H1 (cell line): ENCODE data around the gene ARHGEF7. TPM values are rescaled to one million over a fixed set of nuclear protein-coding genes. Genes with fewer than 3 reads are reported as not detected.

ENCODE experiments used
- CTCF ChIA-PET: fragments of 300-600 bp; sonication (Branson Sonifier 250); formaldehyde crosslinking; loops from one replicate; lab custom pipeline; 2021; ENCODE audit not compliant: partially characterized antibody; lab: Charles Lee
- POLR2A ChIA-PET: fragments of 300-600 bp; sonication (Branson Sonifier 250); formaldehyde crosslinking; loops from one replicate; lab custom pipeline; 2021; ENCODE audit warnings: inconsistent platforms; ENCODE audit not compliant: partially characterized antibody; lab: Charles Lee
- DNase-seq, 2 experiments: peaks; one replicate each; pipeline versions ENCODE4 v3.0.0 to v3.0.0-alpha.2; 2010 to 2022; ENCODE audit warnings: low spot score in 2 of 2, low read depth in 1 of 2, mixed read lengths in 1 of 2
- FAIRE-seq: peaks from 2 replicates; lab custom pipeline; 2011; peaks lifted over from hg19 to GRCh38; lab: Jason Lieb, UNC
- H2AFZ ChIP-seq: 2 replicates; pipeline ENCODE4 v1.8.1; 2012; ENCODE audit warnings: low read length, inconsistent platforms
- H2AK5ac ChIP-seq: 2 replicates; pipeline ENCODE4 v1.6.1; 2013; ENCODE audit warnings: low read depth, low read length
- H2BK120ac ChIP-seq: replicated peaks from 2 replicates; pipeline ENCODE3; 2013; ENCODE audit warnings: low read depth, low read length, inconsistent platforms
- H2BK12ac ChIP-seq: 2 replicates; pipeline ENCODE4 v1.6.1; 2013; ENCODE audit warnings: low read depth, low read length
- H2BK15ac ChIP-seq: 2 replicates; pipeline ENCODE4 v1.6.1; 2013; ENCODE audit warnings: low read length
- H2BK20ac ChIP-seq: 2 replicates; pipeline ENCODE4 v1.6.1; 2013; ENCODE audit warnings: low read length
- H2BK5ac ChIP-seq: 2 replicates; pipeline ENCODE4 v1.6.1; 2013; ENCODE audit warnings: low read depth, low read length
- H3K14ac ChIP-seq: 2 replicates; pipeline ENCODE4 v1.6.1; 2013; ENCODE audit warnings: inconsistent platforms; ENCODE audit not compliant: insufficient read length
- H3K18ac ChIP-seq: 2 replicates; pipeline ENCODE4 v1.6.1; 2013; ENCODE audit warnings: low read length; ENCODE audit errors: extremely low read depth
- H3K23ac ChIP-seq: 2 replicates; pipeline ENCODE4 v1.6.1; 2013; ENCODE audit warnings: inconsistent platforms; ENCODE audit not compliant: insufficient read length
- H3K23me2 ChIP-seq: 2 replicates; pipeline ENCODE4 v1.6.1; 2013; ENCODE audit warnings: low read depth, low read length
- H3K27ac ChIP-seq: 2 replicates; pipeline ENCODE4 v1.6.1; 2011; ENCODE audit warnings: low read depth, low read length, inconsistent platforms
- H3K27me3 ChIP-seq, 4 experiments: replicated peaks in 1 of 4; 1 replicate in 1 of 4; 2 replicates in 3 of 4; pipeline versions ENCODE4 v1.6.1 to v1.8.1; 2011 to 2013; ENCODE audit warnings: low read length in 3 of 4, mild to moderate bottlenecking in 3 of 4, inconsistent platforms in 2 of 4, mixed read lengths in 2 of 4, moderate library complexity in 1 of 4; ENCODE audit not compliant: control insufficient read depth in 3 of 4, insufficient read depth in 3 of 4; ENCODE audit errors: extremely low read depth in 1 of 4
- H3K36me3 ChIP-seq, 4 experiments: 2 replicates each; pipeline versions ENCODE4 v1.6.1 to v1.8.1; 2011 to 2013; ENCODE audit warnings: mild to moderate bottlenecking in 4 of 4, low read length in 3 of 4, moderate library complexity in 2 of 4, control low read depth in 1 of 4, inconsistent platforms in 1 of 4; ENCODE audit not compliant: insufficient read depth in 4 of 4, control insufficient read depth in 2 of 4
- H3K4ac ChIP-seq: replicated peaks from 2 replicates; pipeline ENCODE3; 2013; ENCODE audit warnings: low read length, low read depth, mixed read lengths, inconsistent platforms; ENCODE audit not compliant: insufficient read length
- H3K4me1 ChIP-seq, 4 experiments: replicated peaks in 1 of 4; 1 replicate in 1 of 4; 2 replicates in 3 of 4; pipeline versions ENCODE4 v1.6.1 to v1.8.1; 2011 to 2013; ENCODE audit warnings: low read length in 3 of 4, inconsistent platforms in 2 of 4, mixed read lengths in 1 of 4; ENCODE audit not compliant: insufficient read depth in 4 of 4, control insufficient read depth in 3 of 4
- H3K4me2 ChIP-seq, 2 experiments: 2 replicates each; pipeline versions ENCODE4 v1.6.1 to v1.8.1; 2011 to 2013; ENCODE audit warnings: low read depth in 2 of 2, low read length in 2 of 2, control low read depth in 1 of 2, inconsistent platforms in 1 of 2, mild to moderate bottlenecking in 1 of 2; ENCODE audit not compliant: insufficient read depth in 1 of 2
- H3K4me3 ChIP-seq, 4 experiments: fragments of 200-600, 300-600 bp in 1 of 4; sonication (generic), shearing (Covaris generic), sonication (Bioruptor Twin) in 1 of 4; 2 replicates each; pipeline versions ENCODE4 v1.5.1 to v1.8.1; 2011 to 2016; ENCODE audit warnings: low read length in 4 of 4, low read depth in 3 of 4, control low read depth in 2 of 4, inconsistent platforms in 2 of 4, mild to moderate bottlenecking in 2 of 4, mixed read lengths in 1 of 4, moderate library complexity in 1 of 4; ENCODE audit not compliant: insufficient read depth in 2 of 4; ENCODE audit errors: extremely low read depth in 1 of 4
- H3K56ac ChIP-seq: replicated peaks from 2 replicates; pipeline ENCODE3; 2013; ENCODE audit warnings: low read depth, mild to moderate bottlenecking, mixed read lengths, low read length, inconsistent platforms; ENCODE audit not compliant: insufficient read length
- H3K79me1 ChIP-seq: 2 replicates; pipeline ENCODE4 v1.6.1; 2013; ENCODE audit warnings: low read depth, low read length, control low read depth
- H3K79me2 ChIP-seq, 2 experiments: 2 replicates each; pipeline versions ENCODE4 v1.6.1 to v1.8.1; 2012 to 2013; ENCODE audit warnings: low read length in 2 of 2, mild to moderate bottlenecking in 2 of 2, inconsistent platforms in 1 of 2; ENCODE audit not compliant: insufficient read depth in 2 of 2, control insufficient read depth in 1 of 2
- H3K9ac ChIP-seq, 4 experiments: replicated peaks in 1 of 4; 1 replicate in 1 of 4; 2 replicates in 3 of 4; pipeline versions ENCODE4 v1.6.1 to v1.8.1; 2011 to 2013; ENCODE audit warnings: low read depth in 3 of 4, low read length in 3 of 4, control low read depth in 2 of 4, mild to moderate bottlenecking in 2 of 4, moderate library complexity in 2 of 4, inconsistent platforms in 1 of 4; ENCODE audit errors: extremely low read depth in 1 of 4
- H3K9me3 ChIP-seq, 2 experiments: 2 replicates each; pipeline versions ENCODE4 v1.6.1 to v1.8.1; 2012 to 2013; ENCODE audit warnings: mild to moderate bottlenecking in 2 of 2, moderate library complexity in 2 of 2, control low read depth in 1 of 2, inconsistent platforms in 1 of 2, low read depth in 1 of 2, low read length in 1 of 2, mixed read lengths in 1 of 2; ENCODE audit not compliant: insufficient read depth in 2 of 2
- H4K20me1 ChIP-seq, 2 experiments: replicated peaks in 1 of 2; 2 replicates each; pipeline versions ENCODE3 to v1.8.1; 2011 to 2013; ENCODE audit warnings: inconsistent platforms in 2 of 2, low read length in 2 of 2, mild to moderate bottlenecking in 1 of 2; ENCODE audit not compliant: insufficient read depth in 2 of 2, control insufficient read depth in 1 of 2
- H4K5ac ChIP-seq: 2 replicates; pipeline ENCODE4 v1.6.1; 2013; ENCODE audit warnings: low read length, low read depth, mixed read lengths, inconsistent platforms; ENCODE audit not compliant: insufficient read length
- H4K8ac ChIP-seq: 2 replicates; pipeline ENCODE4 v1.8.0; 2013; ENCODE audit warnings: mild to moderate bottlenecking, moderate library complexity, low read length, inconsistent platforms; ENCODE audit not compliant: insufficient read depth; ENCODE audit errors: extremely low read depth
- H4K91ac ChIP-seq: replicated peaks from 2 replicates; pipeline ENCODE3; 2013; ENCODE audit warnings: low read length, mixed read lengths, inconsistent platforms; ENCODE audit not compliant: insufficient read length
- CREB1 ChIP-seq: IDR thresholded peaks from 2 replicates; pipeline ENCODE4 v1.6.1; 2012; ENCODE audit warnings: inconsistent platforms
- EGR1 ChIP-seq: IDR thresholded peaks from 2 replicates; pipeline ENCODE4 v1.6.1; 2011; ENCODE audit warnings: low read depth, low read length, borderline replicate concordance
- FOSL1 ChIP-seq: IDR thresholded peaks from 2 replicates; pipeline ENCODE4 v1.6.1; 2011; ENCODE audit warnings: mild to moderate bottlenecking, low read depth, low read length, moderate library complexity; ENCODE audit not compliant: insufficient read depth
- KDM5A ChIP-seq: fragments of 200-600 bp; IDR thresholded peaks from 2 replicates; pipeline ENCODE4 v1.7.1; 2012; ENCODE audit warnings: mild to moderate bottlenecking, low read length, inconsistent platforms, mixed read lengths
- NRF1 ChIP-seq: IDR thresholded peaks from 2 replicates; pipeline ENCODE4 v1.6.1; 2011; ENCODE audit warnings: mild to moderate bottlenecking, low read depth, low read length, improper control_type of control experiment
- RAD21 ChIP-seq, 2 experiments: IDR thresholded peaks in 1 of 2; conservative IDR thresholded peaks in 1 of 2; 2 replicates each; pipeline ENCODE4 v1.6.1; 2011; ENCODE audit warnings: low read depth in 2 of 2, low read length in 2 of 2, improper control_type of control experiment in 1 of 2, inconsistent platforms in 1 of 2, mild to moderate bottlenecking in 1 of 2, moderate library complexity in 1 of 2
- RXRA ChIP-seq: IDR thresholded peaks from 2 replicates; pipeline ENCODE4 v1.6.1; 2011; ENCODE audit warnings: low read depth, mild to moderate bottlenecking, low read length, moderate library complexity; ENCODE audit not compliant: insufficient read depth
- WGBS, 2 experiments: shearing (Covaris generic) in 1 of 2; methylation state at CpG; one replicate each; pipeline versions ENCODE4 v1.1.6 to v1.1.7; 2013 to 2015; ENCODE audit warnings: low lambda C conversion rate in 2 of 2, mixed read lengths in 2 of 2, inconsistent platforms in 1 of 2, low coverage in 1 of 2, missing lambda C conversion rate in 1 of 2; ENCODE audit not compliant: insufficient replicate concordance in 2 of 2, insufficient coverage in 1 of 2, insufficient read length in 1 of 2; ENCODE audit errors: extremely low coverage in 1 of 2, missing lambda C conversion rate in 1 of 2; 5-methylcytosine and 5-hydroxymethylcytosine counted together
- polyA plus RNA-seq, 7 experiments: library from polyadenylated mRNA; depleted of rRNA in 3 of 7; stranded (reverse) in 5 of 7; unstranded in 2 of 7; fragments of >200 nt in 5 of 7; fragments of 200-250 nt in 2 of 7; gene quantifications; 1 replicate in 5 of 7; 2 replicates in 1 of 7; 4 replicates in 1 of 7; pipeline versions ENCODE4 v1.2.1 to v1.2.3, GENCODE V29; 2011 to 2013; ENCODE audit warnings: missing spikeins in 2 of 7, mixed read lengths in 2 of 7
- total RNA-seq: library from RNA; stranded (reverse); fragmentation: NEBNext Ultra II Directional; extraction: Animal tissue kit (Norgen Biotek cat#: 25700); gene quantifications from 2 replicates; pipeline ENCODE4 v1.2.1, GENCODE V29; 2021

The ARHGEF7 gene
- total and polyA plus RNA-seq, 2 of the 8 experiments (the other 6 are each of a cell fraction or from before 2014, with no cell fraction given): 26.2 to 56.5 TPM

DNA sequence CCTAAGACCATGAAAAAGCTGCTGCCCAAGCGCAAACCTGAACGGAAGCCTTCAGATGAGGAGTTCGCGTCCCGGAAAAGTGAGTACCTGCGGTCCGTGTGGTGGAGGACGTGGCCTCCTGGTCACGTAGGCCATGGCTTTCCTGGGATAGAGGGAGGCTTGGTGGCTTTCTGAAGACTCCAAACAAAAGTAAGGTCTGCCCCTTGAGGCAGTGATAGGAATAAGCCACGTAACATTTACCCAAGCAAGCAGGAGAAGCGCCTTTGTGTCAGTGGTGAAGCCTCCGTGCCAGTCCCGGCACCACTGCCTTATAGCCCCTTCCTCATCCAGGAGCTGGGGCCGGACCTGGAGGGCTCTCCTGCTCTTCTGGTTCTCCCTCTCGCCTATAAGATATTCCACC, 171.1 kb downstream of the ARHGEF7 start:
- H4K5ac ChIP-seq: no peak overlapping the region
- 85% methylated on average over 15 of the region's 15 CpGs; no CpG with 5 or more reads in 1 of the 2 experiments for whole genome bisulfite sequencing, 2 experiments
- peaks cover 2 to 3% of the 10 kb centered on the region in 2 experiments for H4K20me1 ChIP-seq
- no peak overlapping the region for H3K18ac ChIP-seq
- no peaks in the 10 kb centered on the region for H3K79me2 ChIP-seq
- FAIRE-seq: no peak
- no peak overlapping the region for H2AFZ ChIP-seq
- no peak overlapping the region for H2BK20ac ChIP-seq
- no peak overlapping the region for H3K14ac ChIP-seq
- no peak overlapping the region for H2BK12ac ChIP-seq
- H3K4me3 ChIP-seq: no peak overlapping the region
- H3K27ac ChIP-seq: no peak overlapping the region
- peaks cover 22 to 53% (median 42%) of the 10 kb centered on the region in 4 experiments for H3K36me3 ChIP-seq
- TF ChIP-seq RXRA (no peak), EGR1 (peak; percentile 81), KDM5A (no peak), NRF1 (no peak), FOSL1 (no peak), RAD21 (IDR thresholded peaks at IDR 0.05 in 1 of 2, conservative IDR thresholded peaks at IDR 0.05 in 1 of 2; ENCODE audit: low read depth in 2 of 2, low read length in 2 of 2) (peak in 1 of 2 experiments; percentile 19; a peak in 1 of 4 replicates), CREB1 (no peak)
- no peak for DNase-seq
- H3K79me1 ChIP-seq: 0 out of 2 replicates have a peak, but pooled peaks cover 3% of the 10 kb centered on the region
- H2BK120ac ChIP-seq: no peak overlapping the region
- H2BK15ac ChIP-seq: no peak overlapping the region
- no peaks in the 10 kb centered on the region for H3K27me3 ChIP-seq
- H4K8ac ChIP-seq: no peak overlapping the region
- no peak overlapping the region for H3K56ac ChIP-seq
- no peak overlapping the region for H2AK5ac ChIP-seq
- no peak overlapping the region for H3K4me2 ChIP-seq
- ChIA-PET CTCF (interaction anchor here (0.6 to 2.1 kb wide), 11 partner anchors 8 to 648 kb away, joined by 3 to 7 read pairs (median 4); no protein-coding TSS in a partner anchor), POLR2A (interaction anchor here (1.1 kb wide), 1 partner anchor 32 kb away, joined by 3 read pairs; no protein-coding TSS in a partner anchor)
- H3K9me3 ChIP-seq: no peaks in the 10 kb centered on the region
- no peak overlapping the region for H3K23ac ChIP-seq
- no peak overlapping the region for H2BK5ac ChIP-seq
- H3K4ac ChIP-seq: no peak overlapping the region
- no peak overlapping the region for H3K9ac ChIP-seq
- H3K4me1 ChIP-seq: no peaks in the 10 kb centered on the region
- 0 out of 2 replicates have a peak, but pooled peaks cover 1% of the 10 kb centered on the region for H3K23me2 ChIP-seq
- H4K91ac ChIP-seq: no peak overlapping the region
